ENCODE results near the gene NEK7.
"Not testable (repeated sequence)": the region's sequence is repeated elsewhere in the genome, so short reads cannot be mapped to it uniquely, and the experiment has no call there.

NEK7 gene

DNA sequence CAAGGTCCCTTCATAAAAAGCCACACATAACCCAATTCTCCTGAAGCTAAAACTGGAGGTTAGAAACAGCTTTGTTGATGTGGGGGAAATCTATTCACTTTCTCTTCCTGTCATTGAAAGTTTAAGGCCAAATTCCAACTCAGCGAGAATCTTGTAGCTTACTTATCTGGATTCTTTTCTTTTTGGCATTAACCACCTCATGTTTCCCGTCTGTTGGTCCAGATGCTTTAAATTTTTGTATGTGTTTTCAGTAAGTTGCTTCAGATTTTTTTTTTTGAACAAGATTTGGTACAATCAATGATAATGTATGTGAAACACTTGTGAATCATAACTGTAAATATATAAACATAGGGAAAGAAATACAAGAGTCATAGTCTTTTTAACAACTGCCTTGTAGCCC is 33.7 kb upstream of the NEK7 start:
- DNase-seq (ENCODE audit: low read depth, low spot score), result peak; percentile 78
- in situ Hi-C loops (cut with HindIII; ENCODE audit: low sequenced_read_pairs), result no loop called here

DNA sequence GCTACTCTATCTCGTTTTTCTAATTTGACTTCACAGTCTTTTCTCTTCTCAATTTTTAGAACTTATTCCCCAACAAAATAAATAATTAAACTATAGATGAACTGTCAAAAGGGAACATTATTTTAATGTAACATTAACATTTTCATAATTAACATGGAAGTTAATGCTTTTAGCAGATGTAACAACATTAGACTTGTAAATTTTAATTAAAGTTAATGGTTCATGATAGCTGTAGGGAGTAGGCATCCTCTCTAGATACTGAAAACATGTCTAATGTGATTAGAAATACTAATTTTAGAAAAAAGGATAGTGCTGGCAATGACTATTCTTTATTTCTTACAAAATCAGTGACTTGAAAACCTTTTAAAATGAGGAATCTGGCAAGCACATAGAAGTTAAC is 32.1 kb upstream of the NEK7 start:
- no peak overlapping the region for H3K4me3 ChIP-seq (ENCODE audit: low read depth, low read length)
- no peak for DNase-seq (ENCODE audit: low read depth, low spot score)
- in situ Hi-C loops (cut with HindIII; ENCODE audit: low sequenced_read_pairs), result no loop called here
- TF ChIP-seq, protein P1, sequence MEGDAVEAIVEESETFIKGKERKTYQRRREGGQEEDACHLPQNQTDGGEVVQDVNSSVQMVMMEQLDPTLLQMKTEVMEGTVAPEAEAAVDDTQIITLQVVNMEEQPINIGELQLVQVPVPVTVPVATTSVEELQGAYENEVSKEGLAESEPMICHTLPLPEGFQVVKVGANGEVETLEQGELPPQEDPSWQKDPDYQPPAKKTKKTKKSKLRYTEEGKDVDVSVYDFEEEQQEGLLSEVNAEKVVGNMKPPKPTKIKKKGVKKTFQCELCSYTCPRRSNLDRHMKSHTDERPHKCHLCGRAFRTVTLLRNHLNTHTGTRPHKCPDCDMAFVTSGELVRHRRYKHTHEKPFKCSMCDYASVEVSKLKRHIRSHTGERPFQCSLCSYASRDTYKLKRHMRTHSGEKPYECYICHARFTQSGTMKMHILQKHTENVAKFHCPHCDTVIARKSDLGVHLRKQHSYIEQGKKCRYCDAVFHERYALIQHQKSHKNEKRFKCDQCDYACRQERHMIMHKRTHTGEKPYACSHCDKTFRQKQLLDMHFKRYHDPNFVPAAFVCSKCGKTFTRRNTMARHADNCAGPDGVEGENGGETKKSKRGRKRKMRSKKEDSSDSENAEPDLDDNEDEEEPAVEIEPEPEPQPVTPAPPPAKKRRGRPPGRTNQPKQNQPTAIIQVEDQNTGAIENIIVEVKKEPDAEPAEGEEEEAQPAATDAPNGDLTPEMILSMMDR (IDR thresholded peaks at IDR 0.05; ENCODE audit: low read depth, low read length), result no peak

More for the DNA sequence above, 33.7 kb upstream of the NEK7 start:
- TF ChIP-seq, protein P1 (IDR thresholded peaks at IDR 0.05; ENCODE audit: low read depth, low read length), result no peak
- H3K4me3 ChIP-seq (ENCODE audit: low read depth, low read length), result no peak overlapping the region

DNA sequence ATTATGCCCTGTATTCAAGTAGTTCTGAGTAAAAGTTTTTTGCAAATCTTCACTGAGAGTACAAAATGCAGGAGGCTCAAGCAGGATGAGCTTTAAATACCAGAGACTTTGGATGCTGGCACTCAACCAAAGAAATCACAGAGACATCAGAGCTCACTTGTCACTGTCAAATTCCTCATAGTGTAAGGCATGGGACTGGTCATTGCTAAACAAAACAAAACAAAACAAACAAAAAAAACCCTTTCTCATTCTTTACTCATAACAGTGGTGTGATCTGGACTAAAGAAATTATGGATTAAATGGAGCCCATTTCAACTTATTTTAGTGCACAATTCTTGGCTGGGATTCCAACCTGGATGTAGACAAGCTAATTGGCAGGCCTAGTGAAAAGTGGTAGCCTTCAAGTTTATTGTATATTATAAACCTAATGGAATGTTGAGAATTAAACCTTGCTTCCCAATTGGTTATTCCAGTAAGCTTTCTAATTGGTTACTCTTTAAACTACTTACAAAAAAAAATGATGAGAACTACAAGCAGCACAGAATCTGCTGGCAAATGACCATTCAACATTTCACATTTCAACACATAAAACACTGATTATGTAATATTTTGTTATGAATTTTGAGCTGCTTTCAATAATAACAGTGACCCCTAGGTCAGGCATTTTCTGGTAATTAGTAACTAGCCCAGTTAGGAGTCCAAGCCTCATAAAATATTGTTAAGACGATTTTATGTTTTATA is 30.6 kb upstream of the NEK7 start:
- TF ChIP-seq, protein P1 (IDR thresholded peaks at IDR 0.05; ENCODE audit: low read depth, low read length), result no peak
- no peak overlapping the region for H3K4me3 ChIP-seq (ENCODE audit: low read depth, low read length)
- DNase-seq (ENCODE audit: low read depth, low spot score), result peak; percentile 68
- in situ Hi-C loops (cut with HindIII; ENCODE audit: low sequenced_read_pairs), result no loop called here

DNA sequence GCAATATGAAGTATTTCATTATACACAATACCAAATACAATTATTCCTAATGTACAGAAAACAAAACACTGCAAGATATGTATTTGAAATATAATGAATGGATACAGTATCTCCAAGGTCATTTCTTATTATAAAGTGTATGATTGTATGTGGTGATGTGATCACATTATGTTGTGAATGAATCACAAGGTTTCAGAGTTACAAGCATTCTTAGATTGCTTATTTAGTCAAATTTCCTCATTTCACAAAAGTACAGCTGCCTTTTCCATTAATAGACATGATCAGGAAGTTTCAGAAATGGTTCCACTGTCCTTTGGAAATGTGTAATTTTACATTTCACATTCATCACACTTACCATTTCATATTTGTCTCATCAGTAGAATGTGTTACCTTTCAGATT is 28.3 kb upstream of the NEK7 start:
- in situ Hi-C loops (cut with HindIII; ENCODE audit: low sequenced_read_pairs), result no loop called here
- no peak overlapping the region for H3K4me3 ChIP-seq (ENCODE audit: low read depth, low read length)
- TF ChIP-seq, protein P1 (IDR thresholded peaks at IDR 0.05; ENCODE audit: low read depth, low read length), result no peak
- no peak for DNase-seq (ENCODE audit: low read depth, low spot score)

DNA sequence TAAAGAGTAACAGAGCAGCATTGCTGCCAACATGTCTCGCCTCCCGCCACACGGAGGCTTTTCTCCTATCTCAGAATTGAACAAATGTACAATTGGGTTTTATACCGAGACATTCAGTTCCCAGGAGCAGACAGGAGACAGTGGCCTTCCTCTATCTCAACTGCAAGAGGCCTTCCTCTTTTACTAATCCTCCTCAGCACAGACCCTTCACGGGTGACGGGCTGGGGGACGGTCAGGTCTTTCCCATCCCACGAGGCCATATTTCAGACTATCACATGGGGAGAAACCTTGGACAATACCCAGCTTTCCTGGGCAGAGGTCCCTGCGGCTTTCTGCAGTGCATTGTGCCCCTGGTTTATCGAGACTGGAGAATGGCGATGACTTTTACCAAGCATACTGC is 26.7 kb upstream of the NEK7 start:
- DNase-seq (ENCODE audit: low read depth, low spot score); in situ Hi-C loops (cut with HindIII; ENCODE audit: low sequenced_read_pairs): not testable (repeated sequence)

DNA sequence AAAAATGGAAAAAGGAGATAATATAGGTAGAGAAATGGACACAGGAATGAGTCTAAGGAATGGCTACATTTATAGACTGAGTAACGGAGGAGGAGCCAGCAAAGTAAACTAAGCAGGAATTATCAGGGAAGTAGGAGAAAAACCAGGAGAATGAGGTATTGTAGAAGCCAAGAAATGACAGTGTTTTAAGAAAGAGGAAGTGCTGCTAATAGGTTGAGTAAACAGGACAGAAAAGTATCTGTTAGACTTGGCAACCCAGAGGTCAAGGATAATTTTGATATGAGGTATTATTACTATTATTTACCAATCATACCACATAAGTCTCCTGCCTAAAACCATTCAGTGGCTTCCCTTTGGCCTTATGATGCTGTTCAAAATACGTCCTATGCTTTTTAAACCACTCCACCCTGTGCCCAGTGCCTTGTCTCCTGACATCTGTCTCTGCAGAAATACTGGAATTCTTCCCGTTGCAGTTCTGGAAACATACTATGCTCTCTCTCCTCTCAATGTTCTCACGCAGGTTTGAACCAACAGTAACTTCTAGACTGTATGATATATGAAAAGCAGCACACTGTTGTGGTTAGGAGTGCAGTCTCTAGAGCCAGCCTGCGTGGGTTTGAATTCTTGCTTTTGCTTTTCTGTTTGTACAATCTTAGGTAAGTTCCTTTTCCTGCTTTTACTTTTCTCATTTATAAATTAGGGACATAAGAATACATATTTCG is 24.6 kb upstream of the NEK7 start:
- in situ Hi-C loops (cut with HindIII; ENCODE audit: low sequenced_read_pairs), result no loop called here
- no peak overlapping the region for H3K4me3 ChIP-seq (ENCODE audit: low read depth, low read length)
- TF ChIP-seq, protein P1 (IDR thresholded peaks at IDR 0.05; ENCODE audit: low read depth, low read length), result no peak
- no peak for DNase-seq (ENCODE audit: low read depth, low spot score)

More for the DNA sequence above, 26.7 kb upstream of the NEK7 start:
- not testable (repeated sequence) for H3K4me3 ChIP-seq (ENCODE audit: low read depth, low read length)

DNA sequence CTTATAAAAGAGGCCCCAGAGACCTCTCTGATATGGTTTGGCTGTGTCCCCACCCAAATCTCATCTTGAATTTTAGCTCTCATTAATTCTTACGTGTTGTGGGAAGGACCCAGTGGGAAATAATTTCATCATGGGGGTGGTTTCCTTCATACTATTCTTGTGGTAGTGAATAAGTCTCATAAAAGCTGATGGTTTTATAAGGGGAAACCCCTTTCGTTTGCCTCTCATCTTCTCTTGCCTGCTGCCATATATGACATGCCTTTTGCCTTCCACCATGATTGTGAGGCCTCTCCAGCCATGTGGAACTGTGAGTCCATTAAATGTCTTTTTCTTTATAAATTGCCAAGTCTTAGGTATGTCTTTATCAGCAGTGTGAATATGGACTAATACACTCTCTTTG is 22.5 kb upstream of the NEK7 start:
- in situ Hi-C loops (cut with HindIII; ENCODE audit: low sequenced_read_pairs), result no loop called here
- DNase-seq (ENCODE audit: low read depth, low spot score), result no peak
- no peak overlapping the region for H3K4me3 ChIP-seq (ENCODE audit: low read depth, low read length)
- TF ChIP-seq, protein P1 (IDR thresholded peaks at IDR 0.05; ENCODE audit: low read depth, low read length), result no peak

All from astrocyte of the spinal cord (primary cell).